Right renal pelvis (tissue), 4 donors: ENCODE data around the gene CARD19. TPM values are rescaled to one million over a fixed set of nuclear protein-coding genes. Genes with fewer than 3 reads are reported as not detected.
A peak's percentile ranks its signal among the peaks of the same experiment; 100 is the strongest.
"Not testable (repeated sequence)": the region's sequence is repeated elsewhere in the genome, so short reads cannot be mapped to it uniquely, and the experiment has no call there.

Source experiments
- DNase-seq, 4 donors: peaks; one replicate each; pipeline ENCODE4 v3.0.0-alpha.2; 2013; ENCODE audit warnings: low read depth in 4 of 4, low spot score in 3 of 4, missing footprints in 1 of 4
- polyA plus RNA-seq, 4 donors: library from polyadenylated mRNA; unstranded; fragments of 120-200 nt; gene quantifications; one replicate each; pipeline ENCODE4 v1.2.1, GENCODE V29; 2013; ENCODE audit not compliant: insufficient read length in 4 of 4

The CARD19 gene
- polyA plus RNA-seq, 4 donors, result 16.5 to 34.7 (median 18.7) TPM

GRCh38 chr9:93129691-93130500 is 33.9 kb downstream of the CARD19 start:
- no peak for DNase-seq

GRCh38 chr9:93130861-93131481 is 35.0 kb downstream of the CARD19 start:
- no peak for DNase-seq

DNA sequence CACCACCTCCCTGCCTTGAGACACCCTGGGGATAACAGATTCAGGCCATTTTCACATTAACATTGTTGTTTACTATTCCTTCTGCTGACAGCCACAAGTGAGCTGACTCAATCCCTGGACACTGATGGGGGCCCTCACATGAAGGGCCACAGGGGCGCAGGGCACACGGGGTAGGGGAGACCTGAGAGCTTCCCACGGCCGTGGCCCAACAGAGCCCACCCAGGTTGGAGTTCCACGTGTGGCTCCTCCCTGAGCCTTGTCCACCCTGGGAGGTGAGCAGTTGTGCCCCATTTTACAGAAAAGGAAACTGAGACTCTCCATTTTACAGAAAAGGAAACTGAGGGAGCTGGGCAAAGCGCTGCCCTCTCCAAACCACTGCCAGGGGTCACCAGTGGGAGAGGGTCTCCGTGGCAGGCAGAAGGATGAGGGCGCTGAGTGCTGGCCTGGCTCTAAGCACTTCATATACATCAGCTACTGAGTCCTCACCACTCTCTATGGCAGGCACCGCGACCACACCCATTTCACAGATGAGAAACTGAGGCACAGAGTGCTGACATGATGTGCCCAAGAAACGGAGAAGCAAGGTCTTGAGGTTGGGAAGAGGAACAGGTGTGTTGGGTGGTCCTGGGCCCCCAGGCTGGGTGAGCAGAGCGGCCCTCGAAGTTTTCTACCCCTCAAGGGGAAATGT is 35.7 kb downstream of the CARD19 start:
- no peak for DNase-seq

DNA sequence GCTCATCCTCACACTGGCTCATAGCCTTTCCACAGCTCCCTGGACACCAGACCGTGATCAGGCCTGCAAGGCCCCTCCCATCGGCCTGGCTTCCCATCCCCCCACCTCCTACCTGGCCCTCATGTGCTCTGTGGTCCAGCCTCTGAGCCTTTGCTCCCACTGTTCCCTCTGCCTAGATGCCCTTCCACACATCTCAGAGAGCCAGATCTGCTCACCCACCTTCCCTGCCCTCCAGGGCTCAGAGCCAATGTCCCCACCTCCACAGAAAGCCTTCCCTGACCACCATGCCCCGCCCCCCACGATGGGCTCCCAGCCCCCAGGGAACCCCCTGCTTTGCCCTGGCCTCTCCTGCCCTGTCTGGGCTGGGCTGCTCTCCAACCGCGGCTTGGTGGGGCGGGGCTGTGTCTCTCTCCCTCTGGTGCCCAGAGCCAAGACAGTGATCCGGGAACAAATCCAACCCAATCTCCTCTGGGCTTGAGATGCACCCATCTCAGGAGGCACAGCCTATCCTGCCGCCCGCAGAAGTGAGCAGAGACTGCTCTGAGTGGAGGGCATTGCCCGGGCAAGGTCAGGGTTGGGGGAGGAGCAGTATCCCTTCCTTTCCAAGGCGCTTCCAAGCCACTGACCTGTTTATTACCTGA is 36.4 kb downstream of the CARD19 start:
- no peak for DNase-seq

GRCh38 chr9:93132946-93133680 is 37.1 kb downstream of the CARD19 start:
- no peak for DNase-seq

GRCh38 chr9:93133681-93134014 is 37.6 kb downstream of the CARD19 start:
- DNase-seq, result peak in 1 of 4 donors; percentile 48

DNA sequence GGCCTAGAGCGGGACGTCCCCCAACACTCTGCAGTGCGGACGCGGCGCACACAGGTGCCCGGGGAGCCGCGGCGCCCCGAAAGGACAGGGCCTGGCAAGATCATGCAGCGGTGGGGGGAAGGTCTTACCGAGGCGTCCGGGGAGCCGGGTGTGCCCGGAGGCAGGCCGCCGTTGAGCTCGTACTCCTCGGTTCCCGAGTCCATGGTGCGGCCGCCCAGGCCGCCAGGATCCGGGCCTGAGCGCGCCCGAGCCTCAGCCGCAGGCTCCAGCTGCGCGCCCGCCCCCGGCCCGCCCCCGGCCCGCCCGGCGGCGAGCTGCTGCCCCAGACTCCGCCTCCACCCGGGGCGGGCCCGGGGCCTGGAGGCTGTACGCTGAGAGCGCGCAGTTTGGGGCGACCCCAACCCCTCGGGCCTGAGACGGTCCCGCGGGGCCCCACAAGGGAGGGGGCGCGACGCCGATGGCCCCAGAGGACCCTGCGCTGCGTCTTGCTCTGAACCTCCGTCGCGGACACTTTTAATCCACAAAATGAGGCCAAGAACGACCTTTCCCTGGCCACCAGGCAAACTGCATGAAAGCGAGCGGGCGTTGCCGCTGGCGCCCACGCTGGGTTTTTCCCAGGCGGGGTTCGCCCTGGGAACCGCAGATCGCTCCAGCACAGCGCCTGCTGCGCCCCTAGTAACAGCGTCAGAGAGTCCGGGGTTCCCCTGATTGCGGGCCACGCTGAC is 38.2 kb downstream of the CARD19 start, which contains the start of gene NINJ1:
TSS of gene NINJ1 (minus strand) at position 237 of the 725 bp plus-strand sequence. CDS start at position 203, 34 bp downstream.
- peak; percentile 48 to 72 (median 66) for DNase-seq

DNA sequence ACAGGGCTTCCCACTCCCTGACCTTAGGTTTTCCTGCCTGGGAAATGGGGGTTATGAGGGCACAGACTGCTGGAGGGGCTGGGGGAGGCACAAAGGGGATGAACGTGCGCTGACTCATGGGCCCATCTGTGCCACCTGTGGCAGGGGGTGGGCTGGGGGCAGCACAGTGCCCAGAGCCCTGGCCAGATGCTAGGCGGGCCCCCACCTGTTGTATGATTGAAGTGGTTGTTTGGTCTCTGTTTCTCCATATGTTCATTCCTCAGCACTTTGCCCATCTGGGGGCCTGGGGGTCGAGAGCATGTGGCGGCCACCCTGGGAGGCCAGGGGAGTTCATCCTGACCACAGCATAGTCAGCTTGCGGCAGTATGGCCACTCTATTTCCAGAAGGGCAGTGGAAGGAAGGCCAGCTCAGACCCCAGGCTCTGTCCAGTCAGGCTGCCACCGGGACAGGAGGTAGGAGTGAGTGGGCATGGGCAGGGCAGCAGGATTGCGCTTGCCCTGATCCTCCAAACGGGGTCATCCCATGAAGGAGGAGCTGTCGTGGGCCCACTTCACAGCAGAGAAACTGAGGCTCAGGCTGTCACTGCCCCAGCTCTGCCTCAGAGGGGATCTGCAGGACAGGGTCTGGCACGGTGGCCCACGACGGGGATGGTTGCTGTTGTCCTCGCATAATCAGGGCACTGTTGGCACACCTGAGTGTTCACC is 38.9 kb downstream of the CARD19 start:
- DNase-seq, result no peak

GRCh38 chr9:93136011-93136440 is 40.0 kb downstream of the CARD19 start:
- no peak for DNase-seq

- no peak for DNase-seq
Observed at GRCh38 chr9:93137362-93137761, 41.3 kb downstream of the CARD19 start.

DNA sequence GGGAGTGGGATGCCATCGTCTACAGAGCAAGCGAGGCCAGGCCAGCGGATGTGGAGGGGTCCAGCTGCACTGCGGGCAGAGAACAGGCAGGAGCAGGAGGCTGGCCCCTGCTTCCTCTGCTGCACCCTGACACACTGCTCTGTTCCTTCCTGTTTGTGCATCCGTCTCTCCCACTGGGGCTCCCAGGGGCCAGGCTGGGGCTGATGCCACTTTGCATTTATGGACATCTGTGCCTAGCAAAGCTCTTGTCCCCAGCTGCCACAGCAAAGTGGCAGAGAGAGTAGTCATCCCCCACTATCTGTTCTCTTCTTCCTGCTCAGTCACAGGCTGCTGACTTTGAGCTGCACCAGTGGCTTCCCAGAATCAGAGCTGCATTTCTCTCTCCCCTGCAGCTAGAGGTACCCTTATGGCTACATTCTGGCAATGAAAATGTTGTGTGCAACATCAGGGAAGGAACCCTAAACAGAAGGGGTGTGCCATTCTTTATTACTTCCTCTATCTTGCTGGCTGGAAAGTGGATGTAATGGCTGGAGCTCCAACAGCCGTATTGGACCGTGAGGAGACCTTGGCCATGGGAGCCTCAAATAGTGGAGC is 42.3 kb downstream of the CARD19 start:
- DNase-seq, result no peak

DNA sequence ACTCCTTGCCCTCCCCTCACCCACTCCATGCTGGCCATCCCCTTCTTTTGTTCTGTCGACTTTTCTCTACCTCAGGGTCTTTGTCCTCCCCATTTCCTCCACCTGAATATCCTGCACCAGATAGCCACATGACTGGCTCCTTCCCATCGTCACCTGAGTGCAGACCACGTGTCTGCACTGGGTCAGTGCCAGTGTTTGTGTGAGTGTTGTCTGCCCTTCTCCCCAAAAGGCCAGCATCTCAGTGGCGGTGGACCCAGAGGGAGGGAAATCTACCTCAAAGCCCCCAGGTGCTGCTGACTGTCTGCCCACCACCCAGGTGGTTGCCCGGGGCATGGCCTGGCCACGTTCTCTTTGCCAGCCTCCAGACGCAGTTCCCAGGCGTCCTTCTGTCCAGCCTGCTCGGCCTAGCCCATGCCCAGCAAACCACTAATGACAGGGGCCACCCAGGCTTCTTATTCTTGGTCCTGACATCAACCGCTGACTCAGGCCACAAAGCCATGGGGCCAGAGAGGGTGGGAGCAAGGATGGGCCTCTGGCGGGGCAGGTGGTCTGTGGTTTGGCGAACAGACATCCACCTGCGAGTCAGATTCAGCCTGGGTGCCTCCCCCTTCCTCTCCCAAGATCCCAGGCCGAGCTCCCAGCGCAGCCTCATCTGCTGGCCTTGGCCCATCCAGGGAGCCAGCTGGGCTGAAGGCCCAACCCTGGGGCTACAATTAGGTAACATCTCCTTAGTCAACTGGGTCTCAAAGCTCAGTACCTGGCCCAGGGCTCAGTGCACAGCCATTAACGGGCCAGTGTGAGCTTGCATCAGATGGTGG is 43.6 kb downstream of the CARD19 start:
- DNase-seq, result no peak

GRCh38 chr9:93141771-93142483 is 45.9 kb downstream of the CARD19 start:
- DNase-seq, result no peak

DNA sequence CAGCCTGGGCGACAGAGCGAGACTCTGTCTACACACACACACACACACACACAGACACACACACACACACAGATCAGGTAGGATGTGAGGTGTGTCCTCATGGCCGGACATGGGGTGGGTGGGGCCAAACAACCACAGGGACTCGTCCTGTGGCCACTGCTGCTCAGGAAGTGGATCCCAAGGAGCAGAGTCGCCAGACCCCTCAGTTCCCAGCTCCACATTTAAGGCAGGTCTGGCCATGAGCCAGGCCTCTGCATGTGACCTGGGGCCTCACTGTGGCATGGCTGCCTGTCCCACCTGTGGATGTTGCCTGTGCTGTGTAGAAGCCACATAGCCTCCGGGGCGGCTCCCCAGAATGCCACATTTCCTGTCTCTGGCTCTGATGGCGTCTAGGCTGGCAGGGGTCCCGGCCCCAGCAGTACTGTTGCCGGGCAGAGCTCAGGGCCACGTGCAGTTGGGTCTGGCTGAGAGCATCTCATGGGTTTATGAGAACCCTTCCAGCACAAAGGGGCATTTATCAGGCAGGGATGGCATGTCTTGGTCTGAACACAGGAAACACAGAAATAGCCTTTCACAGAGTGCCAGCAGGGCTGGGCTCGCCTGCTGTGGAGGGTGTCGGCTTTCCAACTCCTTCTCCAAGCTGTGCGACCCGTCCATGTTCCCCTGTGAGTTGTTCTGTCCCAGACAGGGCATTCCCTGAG is 48.0 kb downstream of the CARD19 start:
- no peak for DNase-seq

DNA sequence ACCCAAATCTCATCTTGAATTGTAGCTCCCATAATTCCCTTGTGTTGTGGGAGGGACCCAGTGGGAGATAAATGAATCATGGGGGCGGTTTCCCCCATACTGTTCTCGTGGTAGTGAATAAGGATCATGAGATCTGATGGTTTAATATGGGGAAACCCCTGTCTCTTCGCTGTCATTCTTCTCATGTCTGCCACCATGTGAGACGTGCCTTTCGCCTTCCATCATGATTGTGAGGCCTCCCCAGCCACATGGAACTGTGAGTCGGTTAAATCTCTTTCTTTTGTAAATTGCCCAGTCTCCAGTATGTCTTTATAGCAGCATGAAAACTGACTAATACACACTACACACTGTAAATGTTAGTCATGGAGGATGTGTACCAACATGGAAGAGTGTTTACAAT is 50.7 kb downstream of the CARD19 start:
- not testable (repeated sequence) for DNase-seq

DNA sequence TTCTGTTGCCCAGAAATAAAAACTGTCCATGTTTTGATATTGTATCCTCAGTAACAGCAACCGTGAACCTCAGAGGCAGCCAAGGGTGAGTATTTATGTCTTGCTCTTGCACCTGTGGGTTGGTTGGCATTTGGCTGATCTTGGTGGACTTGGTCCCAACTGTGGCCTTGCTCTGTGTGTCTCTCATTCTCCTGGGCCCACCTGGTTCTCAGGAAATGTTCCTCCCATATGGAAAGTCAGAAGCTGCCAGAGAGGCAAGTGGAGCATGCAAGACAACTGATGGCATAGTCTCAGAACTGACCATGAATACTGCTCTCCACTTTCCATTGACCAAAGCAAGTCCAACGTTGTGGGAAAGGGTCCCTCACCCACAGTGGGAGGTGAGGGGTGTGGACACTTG is 51.6 kb downstream of the CARD19 start:
- DNase-seq, result no peak

DNA sequence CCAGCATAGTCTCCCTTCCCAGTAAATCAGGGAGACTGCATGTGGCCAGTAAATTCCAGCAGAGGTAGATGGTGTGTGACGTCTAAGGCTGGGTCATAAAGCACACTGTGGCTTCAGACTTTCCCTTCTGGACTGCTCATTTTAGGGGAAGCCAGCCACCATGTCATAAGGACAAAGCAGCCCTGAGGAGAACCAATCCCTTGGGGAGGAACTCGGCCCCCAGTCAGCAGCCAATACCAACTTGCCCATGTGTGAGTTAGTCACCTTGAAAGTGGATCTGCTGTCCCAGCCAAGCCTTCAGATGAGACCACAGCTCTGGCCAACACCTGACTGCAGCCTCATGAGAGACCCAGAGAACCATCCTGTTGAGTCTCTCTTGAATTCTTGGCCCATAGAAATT is 52.7 kb downstream of the CARD19 start:
- DNase-seq, result no peak
